HepG2 (cell line): ENCODE measurements around the gene HYAL1. TPM values are rescaled to one million over a fixed set of nuclear protein-coding genes. Genes with fewer than 3 reads are reported as not detected.

Experiments used
- ATAC-seq: fragments of 200-7000 bp; cut with Tn5 transposase; 3 replicates; pipeline ENCODE4 v1.9.1; 2020; ENCODE audit warnings: mild to moderate bottlenecking, moderate library complexity
- BruUV-seq: library from RNA; stranded (reverse); fragments of 400-500 nt; replicated peaks from 2 replicates; lab custom pipeline; 2021; lab: Mats Ljungman, UMichigan
- CTCF ChIA-PET: fragments of 300-600 bp; formaldehyde crosslinking; extraction: SDS; loops from one replicate; lab custom pipeline; 2021; ENCODE audit warnings: low total read pairs, inconsistent platforms, low intra/inter-chr PET ratio; lab: Yijun Ruan, JAX
- POLR2A ChIA-PET: fragments of 350-600 bp; sonication (Branson Sonifier 250); formaldehyde crosslinking; loops from one replicate; lab custom pipeline; 2020; ENCODE audit warnings: antibody characterized with exemption, inconsistent platforms; lab: Yijun Ruan, JAX
- DNase-seq: peaks from one replicate; pipeline ENCODE4 v3.0.0-alpha.2; 2015; ENCODE audit warnings: low spot score
- FAIRE-seq: peaks from 3 replicates; lab custom pipeline; 2011; peaks lifted over from hg19 to GRCh38; lab: Jason Lieb, UNC
- H2AFZ ChIP-seq: one replicate; pipeline ENCODE4 v1.6.1; 2011; ENCODE audit warnings: low read length, inconsistent platforms
- H3K27ac ChIP-seq: fragments of 300-600 bp; 3 replicates; pipeline ENCODE4 v1.8.0; 2011; ENCODE audit warnings: mixed run types, mild to moderate bottlenecking, mixed read lengths, low read length, inconsistent platforms; ENCODE audit not compliant: insufficient read depth; ENCODE audit errors: extremely low read length
- H3K27me3 ChIP-seq, 2 experiments: fragments of 200-600 bp in 1 of 2; 2 replicates in 1 of 2; 3 replicates in 1 of 2; pipeline versions ENCODE4 v1.6.0 to v1.8.0; 2011; ENCODE audit warnings: low read length in 2 of 2, mild to moderate bottlenecking in 2 of 2, moderate library complexity in 2 of 2, inconsistent platforms in 1 of 2; ENCODE audit not compliant: insufficient read depth in 2 of 2, control insufficient read depth in 1 of 2
- H3K36me3 ChIP-seq, 2 experiments: fragments of 200-600 bp in 1 of 2; replicated peaks in 1 of 2; 2 replicates in 1 of 2; 3 replicates in 1 of 2; pipeline versions ENCODE4 v1.5.1 to v1.8.0; 2011; ENCODE audit warnings: low read length in 2 of 2, inconsistent platforms in 1 of 2; ENCODE audit not compliant: insufficient read depth in 2 of 2, control insufficient read depth in 1 of 2
- H3K4me1 ChIP-seq: 2 replicates; pipeline ENCODE4 v1.5.1; 2012; ENCODE audit warnings: low read length, inconsistent platforms; ENCODE audit not compliant: insufficient read depth
- H3K4me2 ChIP-seq: 2 replicates; pipeline ENCODE4 v1.6.0; 2011; ENCODE audit warnings: low read depth, low read length, inconsistent platforms
- H3K4me3 ChIP-seq, 3 experiments: fragments of 200-600 bp in 1 of 3; sonication (generic), shearing (Covaris generic) in 1 of 3; replicated peaks in 1 of 3; 2 replicates each; pipeline ENCODE4 v1.5.1; 2011 to 2016; ENCODE audit warnings: low read length in 3 of 3, inconsistent platforms in 2 of 3, low read depth in 2 of 3, mild to moderate bottlenecking in 2 of 3, control low read depth in 1 of 3, mixed read lengths in 1 of 3; ENCODE audit not compliant: insufficient read depth in 1 of 3
- H3K79me2 ChIP-seq: one replicate; pipeline ENCODE4 v1.6.1; 2011; ENCODE audit warnings: low read length, inconsistent platforms; ENCODE audit not compliant: insufficient read depth
- H3K9ac ChIP-seq: 2 replicates; pipeline ENCODE4 v1.6.0; 2011; ENCODE audit warnings: mild to moderate bottlenecking, low read depth, low read length, inconsistent platforms; ENCODE audit not compliant: insufficient read depth
- H3K9me3 ChIP-seq: 2 replicates; pipeline ENCODE4 v1.5.1; 2012; ENCODE audit warnings: mild to moderate bottlenecking, low read length
- H4K20me1 ChIP-seq: 2 replicates; pipeline ENCODE4 v1.6.0; 2011; ENCODE audit warnings: inconsistent platforms, mild to moderate bottlenecking, low read length, moderate library complexity; ENCODE audit not compliant: insufficient read depth
- CHD2 ChIP-seq: IDR thresholded peaks from 2 replicates; pipeline ENCODE4 v1.6.1; 2011; ENCODE audit warnings: low read depth, low read length, improper control_type of control experiment
- IKZF1 ChIP-seq: fragments of 450-650 bp; IDR thresholded peaks from 2 replicates; pipeline ENCODE4 v1.7.1; 2016
- IKZF4 ChIP-seq: sonication (generic); formaldehyde crosslinking; IDR thresholded peaks from 2 replicates; pipeline ENCODE4 v1.5.1; 2020; ENCODE audit warnings: borderline replicate concordance, mild to moderate bottlenecking, low read depth, missing genetic modification reagents; ENCODE audit errors: not compliant biosample characterization
- KDM5A ChIP-seq: fragments of 200-600 bp; sonication (generic); IDR thresholded peaks from 2 replicates; pipeline ENCODE4 v1.7.0; 2018; ENCODE audit warnings: antibody characterized with exemption, mild to moderate bottlenecking, low read length, borderline replicate concordance
- NCOA5 ChIP-seq: sonication (generic); formaldehyde crosslinking; IDR thresholded peaks from 2 replicates; pipeline ENCODE4 v1.4.0; 2020; ENCODE audit warnings: missing genetic modification reagents
- RAD21 ChIP-seq: fragments of 450-650 bp; formaldehyde crosslinking; IDR thresholded peaks from 2 replicates; pipeline ENCODE4 v1.5.0; 2020; ENCODE audit warnings: mild to moderate bottlenecking
- RCOR2 ChIP-seq: IDR thresholded peaks from 2 replicates; pipeline ENCODE4 v1.6.1; 2016; ENCODE audit warnings: missing biosample characterization, missing genetic modification reagents
- SMARCC2 ChIP-seq: fragments of 450-650 bp; IDR thresholded peaks from 2 replicates; pipeline ENCODE4 v1.6.1; 2017; ENCODE audit warnings: antibody characterized with exemption, mild to moderate bottlenecking
- ZFP36L1 ChIP-seq: sonication (generic); formaldehyde crosslinking; IDR thresholded peaks from 2 replicates; pipeline ENCODE4 v1.8.0; 2022; ENCODE audit warnings: mild to moderate bottlenecking, missing genetic modification reagents, moderate library complexity
- ZMAT3 ChIP-seq: sonication (generic); formaldehyde crosslinking; conservative IDR thresholded peaks from 2 replicates; pipeline ENCODE4 v1.7.0; 2021; ENCODE audit warnings: missing genetic modification reagents
- ZNF225 ChIP-seq: sonication (generic); formaldehyde crosslinking; IDR thresholded peaks from 2 replicates; pipeline ENCODE4 v1.4.0; 2020; ENCODE audit warnings: mild to moderate bottlenecking, missing genetic modification reagents
- ZNF780A ChIP-seq: sonication (generic); formaldehyde crosslinking; IDR thresholded peaks from 2 replicates; pipeline ENCODE4 v1.8.0; 2022; ENCODE audit warnings: mild to moderate bottlenecking, missing genetic modification reagents, moderate library complexity
- ZNF850 ChIP-seq: sonication (generic); formaldehyde crosslinking; conservative IDR thresholded peaks from 2 replicates; pipeline ENCODE4 v1.9.0; 2021; ENCODE audit warnings: mild to moderate bottlenecking, missing genetic modification reagents
- WGBS: methylation state at CpG from one replicate; pipeline ENCODE4 v1.1.6; 2017; ENCODE audit warnings: low lambda C conversion rate; 5-methylcytosine and 5-hydroxymethylcytosine counted together
- in situ Hi-C: cut with HindIII; loops from 2 replicates; pipeline ENCODE4 v1.10.0; 2017; ENCODE audit warnings: low pct_unique_long_range_greater_than_20kb; ENCODE audit not compliant: extremely low pct_ligation_motif_present
- intact Hi-C: fragments of 100-400 bp; cut with micrococcal nuclease; formaldehyde crosslinking; loops from one replicate; pipeline ENCODE4 v1.10.0; 2022; ENCODE audit not compliant: unreplicated experiment
- polyA plus RNA-seq, 8 experiments: library from polyadenylated mRNA; depleted of rRNA in 3 of 8; stranded (reverse) in 7 of 8; unstranded in 1 of 8; fragments of >200 nt; fragmentation: Illumina TruSeq in 4 of 8; extraction: Trizol in 4 of 8; gene quantifications; 2 replicates each; pipeline versions ENCODE4 v1.2.1 to v1.2.3, GENCODE V29; 2011 to 2016; ENCODE audit warnings: low read depth in 4 of 8, missing spikeins in 1 of 8, mixed read lengths in 1 of 8; ENCODE audit not compliant: insufficient read depth in 1 of 8
- total RNA-seq, 5 experiments: library from RNA; depleted of rRNA; stranded (reverse); fragments of >200 nt; fragmentation: Illumina TruSeq; extraction: Trizol; gene quantifications; 2 replicates each; pipeline ENCODE4 v1.2.3, GENCODE V29; 2016; ENCODE audit warnings: low read depth in 1 of 5
- TF ChIP-seq, protein P1 (sequence below): IDR thresholded peaks from 2 replicates; pipeline ENCODE4 v1.6.1; 2012; ENCODE audit warnings: low read length, improper control_type of control experiment
- TF ChIP-seq, protein P2 (sequence below): IDR thresholded peaks from 2 replicates; pipeline ENCODE4 v1.6.1; 2016; ENCODE audit warnings: low read depth, control low read depth

Gene HYAL1
- total and polyA plus RNA-seq, 2 of the 13 experiments (the other 11 are each of a cell fraction or from before 2014, with no cell fraction given) = 76.5 to 193 TPM

DNA sequence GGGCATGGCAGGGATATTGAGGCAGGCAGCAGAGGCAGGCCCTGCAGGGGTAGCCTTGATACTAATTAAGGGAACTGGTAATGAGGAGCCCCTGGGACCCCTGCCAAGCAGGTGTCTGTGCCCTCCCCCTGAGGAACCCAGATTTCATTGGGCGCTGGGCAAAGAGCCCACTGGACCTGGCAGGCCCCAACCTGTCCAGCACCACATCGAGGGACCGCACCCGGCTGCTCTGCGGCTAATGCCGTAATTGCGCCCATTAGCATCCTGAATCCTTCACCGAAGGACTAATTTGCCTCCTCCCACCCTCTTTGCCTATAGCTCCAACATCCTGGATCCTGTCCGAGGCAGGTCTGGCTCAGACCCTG is 48.1 kb downstream of the HYAL1 start:
- TF ChIP-seq CHD2 (no peak), ZMAT3 (CRISPR knock-in tag) (no peak), RAD21 (CRISPR knock-in tag) (no peak), KDM5A (no peak), ZNF780A (CRISPR knock-in tag) (no peak), ZNF225 (CRISPR knock-in tag) (no peak), NCOA5 (no peak), IKZF4 (CRISPR knock-in tag) (no peak), SMARCC2 (no peak), ZFP36L1 (CRISPR knock-in tag) (no peak), IKZF1 (no peak), RCOR2 (CRISPR knock-in tag) (no peak), ZNF850 (CRISPR knock-in tag) (no peak)
- TF ChIP-seq, protein P1, sequence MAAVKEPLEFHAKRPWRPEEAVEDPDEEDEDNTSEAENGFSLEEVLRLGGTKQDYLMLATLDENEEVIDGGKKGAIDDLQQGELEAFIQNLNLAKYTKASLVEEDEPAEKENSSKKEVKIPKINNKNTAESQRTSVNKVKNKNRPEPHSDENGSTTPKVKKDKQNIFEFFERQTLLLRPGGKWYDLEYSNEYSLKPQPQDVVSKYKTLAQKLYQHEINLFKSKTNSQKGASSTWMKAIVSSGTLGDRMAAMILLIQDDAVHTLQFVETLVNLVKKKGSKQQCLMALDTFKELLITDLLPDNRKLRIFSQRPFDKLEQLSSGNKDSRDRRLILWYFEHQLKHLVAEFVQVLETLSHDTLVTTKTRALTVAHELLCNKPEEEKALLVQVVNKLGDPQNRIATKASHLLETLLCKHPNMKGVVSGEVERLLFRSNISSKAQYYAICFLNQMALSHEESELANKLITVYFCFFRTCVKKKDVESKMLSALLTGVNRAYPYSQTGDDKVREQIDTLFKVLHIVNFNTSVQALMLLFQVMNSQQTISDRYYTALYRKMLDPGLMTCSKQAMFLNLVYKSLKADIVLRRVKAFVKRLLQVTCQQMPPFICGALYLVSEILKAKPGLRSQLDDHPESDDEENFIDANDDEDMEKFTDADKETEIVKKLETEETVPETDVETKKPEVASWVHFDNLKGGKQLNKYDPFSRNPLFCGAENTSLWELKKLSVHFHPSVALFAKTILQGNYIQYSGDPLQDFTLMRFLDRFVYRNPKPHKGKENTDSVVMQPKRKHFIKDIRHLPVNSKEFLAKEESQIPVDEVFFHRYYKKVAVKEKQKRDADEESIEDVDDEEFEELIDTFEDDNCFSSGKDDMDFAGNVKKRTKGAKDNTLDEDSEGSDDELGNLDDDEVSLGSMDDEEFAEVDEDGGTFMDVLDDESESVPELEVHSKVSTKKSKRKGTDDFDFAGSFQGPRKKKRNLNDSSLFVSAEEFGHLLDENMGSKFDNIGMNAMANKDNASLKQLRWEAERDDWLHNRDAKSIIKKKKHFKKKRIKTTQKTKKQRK = no peak
- TF ChIP-seq, protein P2, sequence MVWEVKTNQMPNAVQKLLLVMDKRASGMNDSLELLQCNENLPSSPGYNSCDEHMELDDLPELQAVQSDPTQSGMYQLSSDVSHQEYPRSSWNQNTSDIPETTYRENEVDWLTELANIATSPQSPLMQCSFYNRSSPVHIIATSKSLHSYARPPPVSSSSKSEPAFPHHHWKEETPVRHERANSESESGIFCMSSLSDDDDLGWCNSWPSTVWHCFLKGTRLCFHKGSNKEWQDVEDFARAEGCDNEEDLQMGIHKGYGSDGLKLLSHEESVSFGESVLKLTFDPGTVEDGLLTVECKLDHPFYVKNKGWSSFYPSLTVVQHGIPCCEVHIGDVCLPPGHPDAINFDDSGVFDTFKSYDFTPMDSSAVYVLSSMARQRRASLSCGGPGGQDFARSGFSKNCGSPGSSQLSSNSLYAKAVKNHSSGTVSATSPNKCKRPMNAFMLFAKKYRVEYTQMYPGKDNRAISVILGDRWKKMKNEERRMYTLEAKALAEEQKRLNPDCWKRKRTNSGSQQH = no peak
- H3K4me3 ChIP-seq = no peak overlapping the region
- no peak overlapping the region for H3K9ac ChIP-seq
- no peaks in the 10 kb centered on the region for H3K9me3 ChIP-seq
- in situ Hi-C loops (no loop called here), intact Hi-C loops (no loop called here)
- H4K20me1 ChIP-seq = no peaks in the 10 kb centered on the region
- no TSS peak for BruUV-seq
- H3K4me2 ChIP-seq = no peak overlapping the region
- FAIRE-seq = no peak
- ATAC-seq = no peak
- WGBS = 93% methylated on average over 9 of the region's 9 CpGs
- peaks cover 16 to 34% of the 10 kb centered on the region in 2 experiments for H3K36me3 ChIP-seq
- ChIA-PET CTCF (no interaction called here), POLR2A (interaction anchor here (0.8 to 1.7 kb wide), 2 partner anchors 20 to 59 kb away, joined by 3 to 6 read pairs; partner anchors contain the start of gene GNAI2)
- no peak overlapping the region for H3K27ac ChIP-seq
- DNase-seq = no peak
- no peaks in the 10 kb centered on the region for H3K27me3 ChIP-seq
- H3K79me2 ChIP-seq = no peaks in the 10 kb centered on the region
- H3K4me1 ChIP-seq = peaks cover 17% of the 10 kb centered on the region
- no peak overlapping the region for H2AFZ ChIP-seq
